ENCODE measurements around the gene NACC1. TPM values are rescaled to one million over a fixed set of nuclear protein-coding genes. Genes with fewer than 3 reads are reported as not detected.

Gene NACC1
- total and polyA plus RNA-seq, 2 donors from 2014 or later: 16.7 to 46.1 TPM

GRCh38 chr19:13090511-13091231, 27.4 kb upstream of the NACC1 start:
- H3K27ac ChIP-seq (ENCODE audit: low read depth in 2 of 2, low read length in 2 of 2): peak overlapping the region; percentile 20 to 51
- H3K9me3 ChIP-seq (ENCODE audit: control insufficient read depth in 2 of 3, insufficient read depth in 1 of 3, low read length in 3 of 3): no peaks in the 10 kb centered on the region
- H3K27me3 ChIP-seq (ENCODE audit: control insufficient read depth, insufficient read depth, low read length): no peaks in the 10 kb centered on the region
- DNase-seq (peak in 1 of 5 donors; percentile 45), FAIRE-seq (no peak)
- TF ChIP-seq CTCF (IDR thresholded peaks at IDR 0.05; ENCODE audit: borderline replicate concordance, extremely low read depth, insufficient read depth): no peak
- H3K4me1 ChIP-seq (ENCODE audit: control insufficient read depth in 2 of 3, insufficient read depth in 2 of 3, low read depth in 1 of 3, low read length in 3 of 3): peaks cover 0 to 24% (median 18%) of the 10 kb centered on the region in 3 donors
- no peak overlapping the region for H3K4me3 ChIP-seq (ENCODE audit: low read length in 3 of 3)
- H3K9ac ChIP-seq (ENCODE audit: low read length in 3 of 3): peak overlapping the region in 1 of 3 donors; percentile 34
- H3K36me3 ChIP-seq (ENCODE audit: control insufficient read depth in 2 of 3, insufficient read depth in 3 of 3, low read length in 3 of 3): no peaks in the 10 kb centered on the region
- intact Hi-C loops (cut with DNase I): no loop called here

GRCh38 chr19:13091400-13092157, 26.5 kb upstream of the NACC1 start:
- intact Hi-C loops (cut with DNase I): no loop called here
- H3K36me3 ChIP-seq (ENCODE audit: control insufficient read depth in 2 of 3, insufficient read depth in 3 of 3, low read length in 3 of 3): no peaks in the 10 kb centered on the region
- no peak overlapping the region for H3K9ac ChIP-seq (ENCODE audit: low read length in 3 of 3)
- H3K4me1 ChIP-seq (ENCODE audit: control insufficient read depth in 2 of 3, insufficient read depth in 2 of 3, low read depth in 1 of 3, low read length in 3 of 3): peaks cover 0 to 25% (median 18%) of the 10 kb centered on the region in 3 donors
- no peak for TF ChIP-seq CTCF (IDR thresholded peaks at IDR 0.05; ENCODE audit: borderline replicate concordance, extremely low read depth, insufficient read depth)
- H3K4me3 ChIP-seq (ENCODE audit: low read length in 3 of 3): no peak overlapping the region
- DNase-seq: peak in 4 of 5 donors; percentile 72 to 91 (median 76)
- no peaks in the 10 kb centered on the region for H3K9me3 ChIP-seq (ENCODE audit: control insufficient read depth in 2 of 3, insufficient read depth in 1 of 3, low read length in 3 of 3)
- no peak for FAIRE-seq
- peak overlapping the region; percentile 32 to 74 for H3K27ac ChIP-seq (ENCODE audit: low read depth in 2 of 2, low read length in 2 of 2)
- H3K27me3 ChIP-seq (ENCODE audit: control insufficient read depth, insufficient read depth, low read length): peaks cover 4% of the 10 kb centered on the region

GRCh38 chr19:13092158-13092543, 25.9 kb upstream of the NACC1 start:
- FAIRE-seq: no peak
- H3K4me1 ChIP-seq (ENCODE audit: control insufficient read depth in 2 of 3, insufficient read depth in 2 of 3, low read depth in 1 of 3, low read length in 3 of 3): peaks cover 0 to 25% (median 18%) of the 10 kb centered on the region in 3 donors
- intact Hi-C loops (cut with DNase I): no loop called here

More at GRCh38 chr19:13092158-13092543, 25.9 kb upstream of the NACC1 start:
- no peaks in the 10 kb centered on the region for H3K36me3 ChIP-seq (ENCODE audit: control insufficient read depth in 2 of 3, insufficient read depth in 3 of 3, low read length in 3 of 3)
- no peak for TF ChIP-seq CTCF (IDR thresholded peaks at IDR 0.05; ENCODE audit: borderline replicate concordance, extremely low read depth, insufficient read depth)
- H3K9ac ChIP-seq (ENCODE audit: low read length in 3 of 3): no peak overlapping the region
- no peaks in the 10 kb centered on the region for H3K9me3 ChIP-seq (ENCODE audit: control insufficient read depth in 2 of 3, insufficient read depth in 1 of 3, low read length in 3 of 3)
- peaks cover 8% of the 10 kb centered on the region for H3K27me3 ChIP-seq (ENCODE audit: control insufficient read depth, insufficient read depth, low read length)
- H3K27ac ChIP-seq (ENCODE audit: low read depth in 2 of 2, low read length in 2 of 2): peak overlapping the region; percentile 32 to 74
- no peak for DNase-seq
- no peak overlapping the region for H3K4me3 ChIP-seq (ENCODE audit: low read length in 3 of 3)

All from kidney (tissue), 14 donors.